H1 (cell line): ENCODE measurements around the gene FOXN3. TPM values are rescaled to one million over a fixed set of nuclear protein-coding genes. Genes with fewer than 3 reads are reported as not detected.

Source experiments
- CTCF ChIA-PET: fragments of 300-600 bp; sonication (Branson Sonifier 250); formaldehyde crosslinking; loops from one replicate; lab custom pipeline; 2021; ENCODE audit not compliant: partially characterized antibody; lab: Charles Lee
- POLR2A ChIA-PET: fragments of 300-600 bp; sonication (Branson Sonifier 250); formaldehyde crosslinking; loops from one replicate; lab custom pipeline; 2021; ENCODE audit warnings: inconsistent platforms; ENCODE audit not compliant: partially characterized antibody; lab: Charles Lee
- DNase-seq, 2 experiments: peaks; one replicate each; pipeline versions ENCODE4 v3.0.0 to v3.0.0-alpha.2; 2010 to 2022; ENCODE audit warnings: low spot score in 2 of 2, low read depth in 1 of 2, mixed read lengths in 1 of 2
- FAIRE-seq: peaks from 2 replicates; lab custom pipeline; 2011; peaks lifted over from hg19 to GRCh38; lab: Jason Lieb, UNC
- H2AFZ ChIP-seq: 2 replicates; pipeline ENCODE4 v1.8.1; 2012; ENCODE audit warnings: low read length, inconsistent platforms
- H2AK5ac ChIP-seq: 2 replicates; pipeline ENCODE4 v1.6.1; 2013; ENCODE audit warnings: low read depth, low read length
- H2BK120ac ChIP-seq: replicated peaks from 2 replicates; pipeline ENCODE3; 2013; ENCODE audit warnings: low read depth, low read length, inconsistent platforms
- H2BK12ac ChIP-seq: 2 replicates; pipeline ENCODE4 v1.6.1; 2013; ENCODE audit warnings: low read depth, low read length
- H2BK15ac ChIP-seq: 2 replicates; pipeline ENCODE4 v1.6.1; 2013; ENCODE audit warnings: low read length
- H2BK20ac ChIP-seq: 2 replicates; pipeline ENCODE4 v1.6.1; 2013; ENCODE audit warnings: low read length
- H2BK5ac ChIP-seq: 2 replicates; pipeline ENCODE4 v1.6.1; 2013; ENCODE audit warnings: low read depth, low read length
- H3K14ac ChIP-seq: 2 replicates; pipeline ENCODE4 v1.6.1; 2013; ENCODE audit warnings: inconsistent platforms; ENCODE audit not compliant: insufficient read length
- H3K18ac ChIP-seq: 2 replicates; pipeline ENCODE4 v1.6.1; 2013; ENCODE audit warnings: low read length; ENCODE audit errors: extremely low read depth
- H3K23ac ChIP-seq: 2 replicates; pipeline ENCODE4 v1.6.1; 2013; ENCODE audit warnings: inconsistent platforms; ENCODE audit not compliant: insufficient read length
- H3K23me2 ChIP-seq: 2 replicates; pipeline ENCODE4 v1.6.1; 2013; ENCODE audit warnings: low read depth, low read length
- H3K27ac ChIP-seq: 2 replicates; pipeline ENCODE4 v1.6.1; 2011; ENCODE audit warnings: low read depth, low read length, inconsistent platforms
- H3K27me3 ChIP-seq, 4 experiments: replicated peaks in 1 of 4; 1 replicate in 1 of 4; 2 replicates in 3 of 4; pipeline versions ENCODE4 v1.6.1 to v1.8.1; 2011 to 2013; ENCODE audit warnings: low read length in 3 of 4, mild to moderate bottlenecking in 3 of 4, inconsistent platforms in 2 of 4, mixed read lengths in 2 of 4, moderate library complexity in 1 of 4; ENCODE audit not compliant: control insufficient read depth in 3 of 4, insufficient read depth in 3 of 4; ENCODE audit errors: extremely low read depth in 1 of 4
- H3K36me3 ChIP-seq, 4 experiments: 2 replicates each; pipeline versions ENCODE4 v1.6.1 to v1.8.1; 2011 to 2013; ENCODE audit warnings: mild to moderate bottlenecking in 4 of 4, low read length in 3 of 4, moderate library complexity in 2 of 4, control low read depth in 1 of 4, inconsistent platforms in 1 of 4; ENCODE audit not compliant: insufficient read depth in 4 of 4, control insufficient read depth in 2 of 4
- H3K4ac ChIP-seq: replicated peaks from 2 replicates; pipeline ENCODE3; 2013; ENCODE audit warnings: low read length, low read depth, mixed read lengths, inconsistent platforms; ENCODE audit not compliant: insufficient read length
- H3K4me1 ChIP-seq, 4 experiments: replicated peaks in 1 of 4; 1 replicate in 1 of 4; 2 replicates in 3 of 4; pipeline versions ENCODE4 v1.6.1 to v1.8.1; 2011 to 2013; ENCODE audit warnings: low read length in 3 of 4, inconsistent platforms in 2 of 4, mixed read lengths in 1 of 4; ENCODE audit not compliant: insufficient read depth in 4 of 4, control insufficient read depth in 3 of 4
- H3K4me2 ChIP-seq, 2 experiments: 2 replicates each; pipeline versions ENCODE4 v1.6.1 to v1.8.1; 2011 to 2013; ENCODE audit warnings: low read depth in 2 of 2, low read length in 2 of 2, control low read depth in 1 of 2, inconsistent platforms in 1 of 2, mild to moderate bottlenecking in 1 of 2; ENCODE audit not compliant: insufficient read depth in 1 of 2
- H3K4me3 ChIP-seq, 4 experiments: fragments of 200-600, 300-600 bp in 1 of 4; sonication (generic), shearing (Covaris generic), sonication (Bioruptor Twin) in 1 of 4; 2 replicates each; pipeline versions ENCODE4 v1.5.1 to v1.8.1; 2011 to 2016; ENCODE audit warnings: low read length in 4 of 4, low read depth in 3 of 4, control low read depth in 2 of 4, inconsistent platforms in 2 of 4, mild to moderate bottlenecking in 2 of 4, mixed read lengths in 1 of 4, moderate library complexity in 1 of 4; ENCODE audit not compliant: insufficient read depth in 2 of 4; ENCODE audit errors: extremely low read depth in 1 of 4
- H3K56ac ChIP-seq: replicated peaks from 2 replicates; pipeline ENCODE3; 2013; ENCODE audit warnings: low read depth, mild to moderate bottlenecking, mixed read lengths, low read length, inconsistent platforms; ENCODE audit not compliant: insufficient read length
- H3K79me1 ChIP-seq: 2 replicates; pipeline ENCODE4 v1.6.1; 2013; ENCODE audit warnings: low read depth, low read length, control low read depth
- H3K79me2 ChIP-seq, 2 experiments: 2 replicates each; pipeline versions ENCODE4 v1.6.1 to v1.8.1; 2012 to 2013; ENCODE audit warnings: low read length in 2 of 2, mild to moderate bottlenecking in 2 of 2, inconsistent platforms in 1 of 2; ENCODE audit not compliant: insufficient read depth in 2 of 2, control insufficient read depth in 1 of 2
- H3K9ac ChIP-seq, 4 experiments: replicated peaks in 1 of 4; 1 replicate in 1 of 4; 2 replicates in 3 of 4; pipeline versions ENCODE4 v1.6.1 to v1.8.1; 2011 to 2013; ENCODE audit warnings: low read depth in 3 of 4, low read length in 3 of 4, control low read depth in 2 of 4, mild to moderate bottlenecking in 2 of 4, moderate library complexity in 2 of 4, inconsistent platforms in 1 of 4; ENCODE audit errors: extremely low read depth in 1 of 4
- H3K9me3 ChIP-seq, 2 experiments: 2 replicates each; pipeline versions ENCODE4 v1.6.1 to v1.8.1; 2012 to 2013; ENCODE audit warnings: mild to moderate bottlenecking in 2 of 2, moderate library complexity in 2 of 2, control low read depth in 1 of 2, inconsistent platforms in 1 of 2, low read depth in 1 of 2, low read length in 1 of 2, mixed read lengths in 1 of 2; ENCODE audit not compliant: insufficient read depth in 2 of 2
- H4K20me1 ChIP-seq, 2 experiments: replicated peaks in 1 of 2; 2 replicates each; pipeline versions ENCODE3 to v1.8.1; 2011 to 2013; ENCODE audit warnings: inconsistent platforms in 2 of 2, low read length in 2 of 2, mild to moderate bottlenecking in 1 of 2; ENCODE audit not compliant: insufficient read depth in 2 of 2, control insufficient read depth in 1 of 2
- H4K5ac ChIP-seq: 2 replicates; pipeline ENCODE4 v1.6.1; 2013; ENCODE audit warnings: low read length, low read depth, mixed read lengths, inconsistent platforms; ENCODE audit not compliant: insufficient read length
- H4K8ac ChIP-seq: 2 replicates; pipeline ENCODE4 v1.8.0; 2013; ENCODE audit warnings: mild to moderate bottlenecking, moderate library complexity, low read length, inconsistent platforms; ENCODE audit not compliant: insufficient read depth; ENCODE audit errors: extremely low read depth
- H4K91ac ChIP-seq: replicated peaks from 2 replicates; pipeline ENCODE3; 2013; ENCODE audit warnings: low read length, mixed read lengths, inconsistent platforms; ENCODE audit not compliant: insufficient read length
- CTBP2 ChIP-seq: IDR thresholded peaks from 2 replicates; pipeline ENCODE4 v1.7.0; 2011; ENCODE audit warnings: borderline replicate concordance, mild to moderate bottlenecking, moderate library complexity, mixed read lengths, low read length; ENCODE audit not compliant: insufficient read depth, insufficient read length
- JUND ChIP-seq: IDR thresholded peaks from 2 replicates; pipeline ENCODE4 v1.6.1; 2011; ENCODE audit warnings: mild to moderate bottlenecking, improper control_type of control experiment, low read length
- KDM4A ChIP-seq: IDR thresholded peaks from one replicate; pipeline ENCODE4 v1.7.1; 2012; ENCODE audit warnings: low read depth, mild to moderate bottlenecking, moderate library complexity, low read length, inconsistent platforms; ENCODE audit not compliant: severe bottlenecking
- MAFK ChIP-seq: IDR thresholded peaks from 2 replicates; pipeline ENCODE4 v1.6.1; 2012; ENCODE audit warnings: low read depth, mild to moderate bottlenecking, improper control_type of control experiment, low read length
- POU5F1 ChIP-seq: IDR thresholded peaks from 2 replicates; pipeline ENCODE4 v1.6.1; 2011; ENCODE audit warnings: low read depth, mild to moderate bottlenecking, low read length, moderate library complexity
- RAD21 ChIP-seq, 2 experiments: IDR thresholded peaks in 1 of 2; conservative IDR thresholded peaks in 1 of 2; 2 replicates each; pipeline ENCODE4 v1.6.1; 2011; ENCODE audit warnings: low read depth in 2 of 2, low read length in 2 of 2, improper control_type of control experiment in 1 of 2, inconsistent platforms in 1 of 2, mild to moderate bottlenecking in 1 of 2, moderate library complexity in 1 of 2
- RBBP5 ChIP-seq: IDR thresholded peaks from 2 replicates; pipeline ENCODE4 v1.7.1; 2012; ENCODE audit warnings: low read depth, mild to moderate bottlenecking, inconsistent platforms, low read length, moderate library complexity, borderline replicate concordance
- SIN3A ChIP-seq, 2 experiments: IDR thresholded peaks in 1 of 2; conservative IDR thresholded peaks in 1 of 2; 2 replicates each; pipeline ENCODE4 v1.6.1; 2011 to 2012; ENCODE audit warnings: low read length in 2 of 2, improper control_type of control experiment in 1 of 2, low read depth in 1 of 2, mild to moderate bottlenecking in 1 of 2
- SP2 ChIP-seq: IDR thresholded peaks from 2 replicates; pipeline ENCODE4 v1.6.1; 2012; ENCODE audit warnings: mild to moderate bottlenecking, low read length, inconsistent platforms
- SUZ12 ChIP-seq: fragments of 200-600 bp; sonication (generic); IDR thresholded peaks from 2 replicates; pipeline ENCODE4 v1.6.1; 2012; ENCODE audit warnings: mild to moderate bottlenecking, inconsistent platforms, low read length, moderate library complexity, mixed read lengths
- WGBS, 2 experiments: shearing (Covaris generic) in 1 of 2; methylation state at CpG; one replicate each; pipeline versions ENCODE4 v1.1.6 to v1.1.7; 2013 to 2015; ENCODE audit warnings: low lambda C conversion rate in 2 of 2, mixed read lengths in 2 of 2, inconsistent platforms in 1 of 2, low coverage in 1 of 2, missing lambda C conversion rate in 1 of 2; ENCODE audit not compliant: insufficient replicate concordance in 2 of 2, insufficient coverage in 1 of 2, insufficient read length in 1 of 2; ENCODE audit errors: extremely low coverage in 1 of 2, missing lambda C conversion rate in 1 of 2; 5-methylcytosine and 5-hydroxymethylcytosine counted together
- polyA plus RNA-seq, 7 experiments: library from polyadenylated mRNA; depleted of rRNA in 3 of 7; stranded (reverse) in 5 of 7; unstranded in 2 of 7; fragments of >200 nt in 5 of 7; fragments of 200-250 nt in 2 of 7; gene quantifications; 1 replicate in 5 of 7; 2 replicates in 1 of 7; 4 replicates in 1 of 7; pipeline versions ENCODE4 v1.2.1 to v1.2.3, GENCODE V29; 2011 to 2013; ENCODE audit warnings: missing spikeins in 2 of 7, mixed read lengths in 2 of 7
- total RNA-seq: library from RNA; stranded (reverse); fragmentation: NEBNext Ultra II Directional; extraction: Animal tissue kit (Norgen Biotek cat#: 25700); gene quantifications from 2 replicates; pipeline ENCODE4 v1.2.1, GENCODE V29; 2021
- TF ChIP-seq, protein P1 (sequence below): IDR thresholded peaks from 2 replicates; pipeline ENCODE4 v1.6.1; 2012; ENCODE audit warnings: low read length, inconsistent platforms

Gene FOXN3
- total and polyA plus RNA-seq, 2 of the 8 experiments (the other 6 are each of a cell fraction or from before 2014, with no cell fraction given), result 52.6 to 178 TPM

DNA sequence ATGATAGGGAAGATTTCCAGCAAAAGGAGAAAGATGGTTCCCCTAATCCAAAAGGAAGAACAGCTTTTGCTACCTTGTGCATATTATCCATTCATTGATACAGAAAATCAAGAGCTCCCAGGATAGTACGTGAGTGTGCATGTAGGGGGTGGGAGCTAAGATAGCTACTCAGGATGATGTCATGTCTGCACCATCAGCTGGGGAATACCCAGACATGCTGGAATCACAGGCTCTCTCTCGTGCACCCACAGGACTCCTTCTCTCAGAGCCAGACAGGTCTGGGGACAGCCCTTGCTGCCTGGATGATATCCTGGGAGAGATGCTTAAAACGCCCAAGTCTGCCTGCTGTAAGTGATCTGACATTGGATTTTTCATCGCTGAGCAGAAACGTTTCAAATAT, 38.9 kb downstream of the FOXN3 start:
- FAIRE-seq (no peak), DNase-seq (no peak)
- Histone ChIP-seq H2BK5ac (no peak overlapping the region), H4K5ac (no peak overlapping the region), H3K14ac (no peak overlapping the region), H2BK15ac (no peak overlapping the region), H2BK12ac (no peak overlapping the region), H4K91ac (no peak overlapping the region), H3K36me3 (no peaks in the 10 kb centered on the region; a peak in 1 of 8 replicates), H2BK20ac (no peak overlapping the region), H3K9me3 (peaks cover 0 to 4% of the 10 kb centered on the region in 2 experiments; a peak in 2 of 4 replicates), H3K4ac (no peak overlapping the region), H2AK5ac (no peak overlapping the region), H3K79me1 (peaks cover 10% of the 10 kb centered on the region), H2BK120ac (no peak overlapping the region), H3K18ac (no peak overlapping the region), H3K56ac (no peak overlapping the region), H4K20me1 (peaks cover 12 to 17% of the 10 kb centered on the region in 2 experiments), H3K4me3 (no peak overlapping the region), H3K23ac (no peak overlapping the region), H3K23me2 (no peaks in the 10 kb centered on the region), H3K4me1 (no peaks in the 10 kb centered on the region; a peak in 2 of 7 replicates), H3K4me2 (no peak overlapping the region), H2AFZ (no peak overlapping the region), H4K8ac (no peak overlapping the region), H3K79me2 (peaks cover 25 to 100% of the 10 kb centered on the region in 2 experiments), H3K27me3 (no peaks in the 10 kb centered on the region), H3K27ac (no peak overlapping the region), H3K9ac (no peak overlapping the region)
- WGBS, 2 experiments, result 78% methylated on average over 5 of the region's 5 CpGs; no CpG with 5 or more reads in 1 of the 2 experiments
- ChIA-PET POLR2A (interaction anchor here (1.7 to 2.4 kb wide), 2 partner anchors 9 to 11 kb away, joined by 8 to 9 read pairs; no protein-coding TSS in a partner anchor), CTCF (no interaction called here)
- TF ChIP-seq RBBP5 (no peak), SP2 (no peak), MAFK (no peak), SIN3A (conservative IDR thresholded peaks at IDR 0.05 in 1 of 2, IDR thresholded peaks at IDR 0.05 in 1 of 2; ENCODE audit: low read depth in 1 of 2, low read length in 2 of 2) (no peak), SUZ12 (no peak), JUND (no peak), KDM4A (no peak), RAD21 (IDR thresholded peaks at IDR 0.05 in 1 of 2, conservative IDR thresholded peaks at IDR 0.05 in 1 of 2; ENCODE audit: low read depth in 2 of 2, low read length in 2 of 2) (no peak), POU5F1 (no peak), CTBP2 (no peak)
- TF ChIP-seq, protein P1, sequence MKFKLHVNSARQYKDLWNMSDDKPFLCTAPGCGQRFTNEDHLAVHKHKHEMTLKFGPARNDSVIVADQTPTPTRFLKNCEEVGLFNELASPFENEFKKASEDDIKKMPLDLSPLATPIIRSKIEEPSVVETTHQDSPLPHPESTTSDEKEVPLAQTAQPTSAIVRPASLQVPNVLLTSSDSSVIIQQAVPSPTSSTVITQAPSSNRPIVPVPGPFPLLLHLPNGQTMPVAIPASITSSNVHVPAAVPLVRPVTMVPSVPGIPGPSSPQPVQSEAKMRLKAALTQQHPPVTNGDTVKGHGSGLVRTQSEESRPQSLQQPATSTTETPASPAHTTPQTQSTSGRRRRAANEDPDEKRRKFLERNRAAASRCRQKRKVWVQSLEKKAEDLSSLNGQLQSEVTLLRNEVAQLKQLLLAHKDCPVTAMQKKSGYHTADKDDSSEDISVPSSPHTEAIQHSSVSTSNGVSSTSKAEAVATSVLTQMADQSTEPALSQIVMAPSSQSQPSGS, result no peak
